Measurements from ENCODE around the gene H2AZ1. TPM values are rescaled to one million over a fixed set of nuclear protein-coding genes. Genes with fewer than 3 reads are reported as not detected.

The H2AZ1 gene
- total RNA-seq, 2 donors from 2014 or later: 74.2 to 92.1 TPM

DNA sequence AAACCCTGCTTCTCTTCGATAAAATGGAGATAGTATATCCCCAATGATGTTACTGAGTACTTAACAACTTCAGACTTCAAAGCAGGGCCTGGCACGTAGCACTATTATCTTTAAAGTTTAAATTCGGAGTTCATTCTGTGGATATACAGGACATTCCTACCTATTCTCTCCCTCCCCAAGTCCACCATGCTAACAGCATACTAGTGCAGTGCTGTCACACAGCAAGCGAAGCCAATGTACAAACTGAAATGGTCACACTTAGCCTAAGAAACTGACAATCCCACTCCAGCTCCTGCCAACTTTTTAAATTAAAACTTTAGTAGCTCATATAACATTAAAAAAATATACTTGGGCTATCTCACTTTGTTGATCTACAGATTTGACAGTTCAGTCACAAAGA, 2.5 kb downstream of the H2AZ1 start:
- intact Hi-C loops (cut with DNase I): loop anchor here (5.0 to 10.0 kb wide), 4 partner anchors 50 to 385 kb away; partner anchors contain the start of genes LAMTOR3 (in 1 of the 2) and TRMT10A (in 1 of the 2)
- ATAC-seq (no peak), DNase-seq (no peak)

DNA sequence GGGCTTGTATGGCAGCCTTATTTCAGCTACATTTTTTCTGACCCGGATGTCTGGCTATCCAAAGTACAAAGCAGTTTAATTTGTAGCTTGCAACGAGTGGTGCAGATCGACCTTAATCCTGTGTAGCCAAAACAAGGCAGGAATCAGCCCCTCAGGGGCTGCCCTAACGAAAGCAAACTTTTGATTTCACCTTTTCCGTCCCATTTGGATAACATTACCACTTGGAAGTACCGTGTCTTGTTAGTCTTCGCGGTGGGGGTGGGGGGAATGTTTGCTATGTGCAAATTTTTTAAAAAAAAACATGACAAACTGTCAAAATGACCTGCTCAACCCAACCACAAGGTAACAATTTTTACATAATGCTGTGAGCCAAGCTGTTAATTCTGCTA, 2.9 kb downstream of the H2AZ1 start:
- ATAC-seq: no peak
- no peak for DNase-seq
- intact Hi-C loops (cut with DNase I): loop anchor here (5.0 to 10.0 kb wide), 4 partner anchors 50 to 385 kb away; partner anchors contain the start of genes LAMTOR3 (in 1 of the 2) and TRMT10A (in 1 of the 2)

DNA sequence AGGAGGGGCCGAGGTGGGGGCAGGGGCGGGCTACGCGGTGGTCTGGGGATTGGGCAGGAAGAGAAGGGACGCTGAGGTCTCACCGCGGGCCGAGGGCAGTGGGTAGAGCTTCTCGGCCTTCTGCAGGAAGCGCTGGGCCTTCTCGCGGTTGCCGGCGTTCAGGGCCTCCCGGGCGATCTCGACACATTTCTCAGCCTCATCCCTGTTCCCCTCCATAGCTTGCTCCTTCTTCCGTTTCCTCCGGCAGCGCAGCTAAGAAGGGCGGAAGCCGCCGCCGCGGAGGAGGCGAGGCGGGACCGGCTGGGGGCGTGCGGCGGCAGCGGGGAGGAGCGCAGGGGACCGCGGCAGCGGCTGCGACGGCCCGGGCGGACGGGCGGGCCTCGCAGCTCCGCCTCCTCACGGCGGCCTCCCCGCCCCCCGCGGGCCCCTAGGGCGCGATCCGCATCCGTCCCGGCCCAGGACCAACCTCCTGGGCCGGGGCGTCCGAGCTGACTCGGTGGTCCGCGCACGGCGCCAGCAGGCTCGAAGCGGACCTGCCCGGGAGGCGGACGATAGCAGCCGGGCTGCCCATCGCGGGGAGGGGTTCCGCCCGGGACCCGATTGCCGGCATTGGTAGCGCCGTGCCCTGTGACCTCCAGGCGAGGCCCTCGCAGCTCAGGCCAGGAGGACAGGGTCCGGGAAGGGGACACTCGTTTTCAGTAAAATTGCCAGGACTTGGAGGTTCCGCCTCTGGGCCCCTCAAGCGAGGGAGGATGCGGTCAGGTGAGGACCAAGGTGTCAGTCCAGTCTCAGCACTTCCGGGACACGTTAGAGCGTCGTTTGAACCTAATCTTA, 3.5 kb downstream of the H2AZ1 start, which contains the start of gene DNAJB14:
TSS of gene DNAJB14 (minus strand) at position 263 of the 834 bp plus-strand sequence. CDS start at position 216, 47 bp downstream.
- ATAC-seq: peak; percentile 70 to 76
- peak; percentile 84 for DNase-seq
- intact Hi-C loops (cut with DNase I): loop anchor here (5.0 to 10.0 kb wide), 4 partner anchors 49 to 384 kb away; partner anchors contain the start of genes LAMTOR3 (in 1 of the 2) and TRMT10A (in 1 of the 2)

DNA sequence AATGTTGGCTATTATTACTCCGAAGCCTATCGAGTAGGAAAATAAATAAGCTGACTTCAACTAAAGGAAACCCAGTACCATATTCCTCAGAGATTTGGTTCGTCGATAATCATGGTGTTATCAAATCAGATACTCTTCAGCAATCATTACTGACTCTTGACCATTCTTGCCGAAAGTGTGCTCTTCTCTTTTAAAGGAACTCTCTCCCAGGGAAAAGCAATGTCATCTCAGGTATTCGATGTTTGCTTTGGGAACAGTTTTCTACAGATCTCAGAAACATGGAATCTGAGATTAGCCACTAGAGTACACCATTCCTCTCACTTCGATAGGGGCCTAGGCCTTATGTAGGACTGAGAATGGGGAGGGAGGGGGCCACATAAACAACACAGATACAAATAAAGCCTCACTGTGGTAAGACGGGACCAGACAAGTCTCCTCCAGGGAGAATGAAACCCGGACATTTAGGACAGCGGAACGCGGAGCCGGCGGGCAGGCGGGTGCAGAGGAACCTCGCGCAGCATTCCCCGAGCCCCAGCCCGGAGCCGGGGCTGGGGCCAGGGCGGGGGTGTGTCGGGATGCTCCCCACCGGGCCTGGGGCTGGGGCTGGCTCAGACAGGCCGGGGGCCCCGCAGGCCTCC, 4.2 kb downstream of the H2AZ1 start:
- intact Hi-C loops (cut with DNase I): loop anchor here (5.0 to 10.0 kb wide), 4 partner anchors 49 to 384 kb away; partner anchors contain the start of genes LAMTOR3 (in 1 of the 2) and TRMT10A (in 1 of the 2)
- DNase-seq: no peak
- ATAC-seq: peak in 1 of 2 donors; percentile 14

DNA sequence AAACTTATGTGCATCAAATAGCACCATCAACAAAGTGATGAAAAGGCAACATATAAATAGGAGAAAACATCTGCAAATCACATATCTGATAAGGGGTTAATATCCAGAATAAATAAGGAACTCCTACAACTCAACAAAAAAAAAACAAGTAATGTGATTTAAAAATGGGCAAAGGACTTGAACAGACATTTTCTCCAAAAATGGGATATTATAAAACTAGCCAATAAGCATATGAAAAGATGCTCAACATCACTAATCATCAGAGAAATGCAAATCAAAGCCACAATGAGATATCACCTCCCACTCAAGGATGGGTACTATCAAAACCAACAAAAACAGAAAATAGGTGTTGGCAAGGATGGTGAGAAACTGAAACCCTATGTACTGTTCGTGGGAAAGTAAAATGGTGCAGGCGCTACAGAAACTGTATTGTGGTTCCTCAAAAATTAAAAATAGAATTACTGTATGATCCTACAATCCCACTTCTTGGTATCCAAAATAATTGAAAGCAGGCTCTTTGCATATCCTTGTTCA, 6.1 kb downstream of the H2AZ1 start:
- ATAC-seq (no peak), DNase-seq (no peak)
- intact Hi-C loops (cut with DNase I): loop anchor here in 1 of 2 donors (10.0 kb wide), 1 partner anchor 49 kb away; the partner anchor contains the start of gene LAMTOR3

DNA sequence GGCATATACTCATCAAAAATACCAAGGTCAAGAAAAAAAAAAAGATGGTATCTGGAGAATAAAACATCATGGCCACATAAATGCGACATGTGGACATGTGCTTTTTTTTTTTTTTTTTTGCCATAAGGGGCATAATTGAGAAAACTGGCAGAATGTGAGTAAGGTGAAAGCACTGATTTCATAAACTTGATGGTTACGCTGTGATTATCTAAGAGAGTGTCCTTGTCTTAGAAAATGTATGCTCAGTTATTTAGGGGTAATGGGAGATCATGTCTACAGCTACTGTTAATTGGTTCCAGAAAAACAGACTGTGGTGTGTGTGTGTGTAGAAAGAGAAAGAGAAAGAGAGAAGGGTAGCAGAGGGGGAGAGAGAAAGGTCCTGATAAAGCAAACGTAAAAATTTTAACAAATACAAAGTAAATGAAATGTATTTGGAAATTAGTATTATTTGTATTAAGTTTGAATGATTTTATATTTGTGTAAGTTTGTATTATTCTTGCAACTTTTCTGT, 11.8 kb downstream of the H2AZ1 start:
- ATAC-seq: no peak
- no peak for DNase-seq
- intact Hi-C loops (cut with DNase I): no loop called here

DNA sequence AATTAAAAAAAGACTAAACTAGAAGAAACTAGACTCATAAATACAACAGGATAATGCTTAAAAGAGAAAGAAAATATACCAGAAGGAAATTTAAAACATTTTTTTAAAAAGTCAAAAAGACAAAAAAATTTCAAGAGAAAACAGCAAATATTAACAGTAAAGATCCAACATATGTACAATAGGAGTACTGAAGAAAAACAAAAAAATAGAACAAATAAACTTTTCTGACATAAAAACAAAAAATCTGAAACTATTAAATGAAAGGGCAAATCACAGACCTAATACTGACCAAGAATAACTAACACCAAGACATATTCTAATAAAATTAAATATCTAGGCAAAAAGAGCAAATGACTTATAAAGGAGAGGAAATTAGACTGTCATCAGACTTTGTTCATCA, 15.2 kb downstream of the H2AZ1 start:
- intact Hi-C loops (cut with DNase I): no loop called here
- ATAC-seq: no peak
- no peak for DNase-seq

DNA sequence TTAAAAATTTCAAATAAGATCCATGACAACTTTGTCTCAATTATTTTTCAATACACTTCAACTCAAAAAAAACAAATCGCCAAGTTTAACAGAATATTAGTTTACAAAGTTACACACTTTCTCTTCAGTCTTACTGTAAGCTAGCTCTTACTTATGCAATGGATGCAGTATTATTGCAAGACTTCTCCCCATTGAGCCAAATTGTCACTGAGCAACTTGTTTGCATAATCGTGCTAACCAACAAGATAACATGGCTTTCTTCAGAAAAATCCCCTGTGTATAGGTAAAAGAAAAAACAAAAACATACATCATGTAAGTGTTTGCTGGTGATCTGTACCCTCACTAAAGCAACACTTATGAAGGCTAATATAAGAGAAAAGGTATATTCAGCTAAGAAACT, 22.5 kb downstream of the H2AZ1 start:
- ATAC-seq (peak in 1 of 2 donors; percentile 34), DNase-seq (no peak)
- intact Hi-C loops (cut with DNase I): no loop called here

DNA sequence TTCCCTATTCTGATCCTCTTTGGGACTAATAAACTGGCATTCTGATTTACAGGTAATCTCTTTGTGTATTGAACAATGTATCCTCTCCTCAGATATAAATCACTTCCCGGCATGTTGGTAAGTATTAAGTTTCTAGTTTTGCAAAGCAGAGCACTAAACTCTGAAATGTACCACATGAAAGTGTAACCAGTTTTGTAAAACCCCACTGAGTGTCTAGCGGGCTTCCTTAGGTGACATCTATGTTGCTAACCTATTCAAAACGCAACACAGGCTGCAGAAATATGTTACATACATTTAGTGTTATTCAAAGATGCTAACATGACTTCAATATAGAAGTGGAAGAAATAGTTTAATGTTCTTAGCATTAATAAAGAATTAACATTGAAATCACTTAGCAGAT, 28.9 kb downstream of the H2AZ1 start:
- intact Hi-C loops (cut with DNase I): no loop called here
- ATAC-seq: no peak
- no peak for DNase-seq

DNA sequence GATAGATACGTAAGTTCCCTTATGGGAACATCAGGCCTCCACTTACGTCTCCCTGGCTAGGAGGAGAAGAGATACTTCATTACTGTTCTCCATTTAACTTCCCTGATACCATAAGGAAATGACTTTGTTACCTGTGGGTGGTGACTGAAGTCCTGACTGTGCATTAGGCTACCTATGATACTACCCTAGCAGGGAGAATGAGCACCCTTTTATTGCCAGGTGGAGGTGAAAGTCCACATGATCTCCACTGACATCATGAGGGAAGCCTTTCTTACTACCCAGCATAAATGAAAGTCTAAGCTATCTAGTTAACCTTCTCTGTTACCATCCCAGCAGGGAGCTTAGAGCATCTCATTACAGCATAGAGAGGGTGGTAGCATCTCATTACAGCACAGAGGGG, 31.4 kb downstream of the H2AZ1 start:
- intact Hi-C loops (cut with DNase I): no loop called here
- ATAC-seq: no peak
- DNase-seq: no peak

DNA sequence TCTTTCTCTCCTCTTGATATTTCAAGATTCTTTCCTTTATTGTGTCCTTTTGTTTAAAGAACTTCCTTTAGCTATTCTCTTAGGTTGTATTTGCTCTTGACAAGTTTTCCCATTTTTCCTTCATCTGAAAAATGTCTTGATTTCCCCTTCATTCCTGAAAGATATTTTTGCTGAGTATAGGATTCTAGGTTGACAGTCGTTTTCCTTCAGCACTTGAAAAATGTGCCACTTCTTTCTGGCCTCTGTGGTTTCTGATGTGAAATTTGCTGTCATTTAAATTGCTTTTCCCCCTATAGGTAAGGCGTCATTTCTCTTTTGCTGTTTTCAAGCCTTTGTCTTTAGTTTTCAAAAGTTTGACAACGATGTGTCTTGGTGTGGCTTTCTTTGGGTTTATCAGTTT, 32.5 kb downstream of the H2AZ1 start:
- ATAC-seq (no peak), DNase-seq (no peak)
- intact Hi-C loops (cut with DNase I): no loop called here

DNA sequence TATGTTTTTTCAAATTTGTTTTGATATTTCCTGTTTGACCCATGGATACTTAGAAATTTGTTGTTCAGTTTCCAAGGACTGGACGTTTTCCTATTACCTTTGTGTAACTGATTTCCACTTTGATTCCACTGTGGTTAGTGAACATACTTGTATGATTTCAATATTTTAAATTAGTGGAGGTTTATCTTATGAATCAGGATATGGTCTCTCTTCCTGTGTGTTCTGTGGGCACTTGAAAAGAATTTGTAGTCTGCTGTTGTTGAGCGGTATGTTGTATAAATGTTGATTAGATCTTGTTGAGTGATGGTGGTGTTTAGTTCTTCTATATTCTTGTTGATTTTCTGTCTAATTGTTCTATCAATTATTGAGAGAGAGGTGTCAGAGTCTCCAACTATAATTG, 34.6 kb downstream of the H2AZ1 start:
- intact Hi-C loops (cut with DNase I): no loop called here
- DNase-seq (no peak), ATAC-seq (no peak)

Other genes with a start within 250 kb of the H2AZ1 start
- 1 to 10 TPM in 1 of 2 donors, under 1 TPM in 1; 0.89 to 1.5 TPM for gene DAPP1, start 133.4 kb downstream of the H2AZ1 start, total RNA-seq
- gene LAMTOR3, start 55.8 kb downstream of the H2AZ1 start, total RNA-seq: 10 to 100 TPM; 29.2 to 32.3 TPM
- gene DNAJB14, start 3.7 kb downstream of the H2AZ1 start, total RNA-seq: 10 to 100 TPM; 25.3 to 29.0 TPM
- gene DDIT4L, start 240.2 kb upstream of the H2AZ1 start, total RNA-seq: 1 to 10 TPM; 6.1 to 8.5 TPM